Activated T-helper 17 cell treated with anti-CD3 and anti-CD28 coated beads, Interleukin-2, amount 50 U/mL, for 72 hours (primary cell): Measurements from ENCODE around the gene TTYH2. TPM values are rescaled to one million over a fixed set of nuclear protein-coding genes. Genes with fewer than 3 reads are reported as not detected.

Experiments
- ATAC-seq: fragments of 150-1000 bp; cut with Tn5 transposase; replicated peaks from 2 replicates; pipeline ENCODE4 v1.10.0; 2021; ENCODE audit warnings: mild to moderate bottlenecking, moderate library complexity
- H3K27ac Mint-ChIP-seq: one replicate; pipeline ENCODE4 v1.8.0; 2022; ENCODE audit warnings: mixed read lengths
- H3K27me3 Mint-ChIP-seq: one replicate; pipeline ENCODE4 v1.8.0; 2022; ENCODE audit warnings: mixed read lengths
- H3K36me3 Mint-ChIP-seq: one replicate; pipeline ENCODE4 v1.8.0; 2022; ENCODE audit warnings: low read depth, mild to moderate bottlenecking, mixed read lengths
- H3K4me1 Mint-ChIP-seq: one replicate; pipeline ENCODE4 v1.8.0; 2022; ENCODE audit warnings: mixed read lengths
- H3K4me3 Mint-ChIP-seq: one replicate; pipeline ENCODE4 v1.8.0; 2022; ENCODE audit warnings: mild to moderate bottlenecking, mixed read lengths
- H3K9me3 Mint-ChIP-seq: one replicate; pipeline ENCODE4 v1.8.0; 2022; ENCODE audit warnings: mixed read lengths
- total RNA-seq, 2 donors: library from RNA; stranded (reverse); gene quantifications; one replicate each; pipeline ENCODE4 v1.2.3, GENCODE V29; 2022

Gene TTYH2
- total RNA-seq, 2 donors from 2014 or later = 2.6 to 13.9 TPM

DNA sequence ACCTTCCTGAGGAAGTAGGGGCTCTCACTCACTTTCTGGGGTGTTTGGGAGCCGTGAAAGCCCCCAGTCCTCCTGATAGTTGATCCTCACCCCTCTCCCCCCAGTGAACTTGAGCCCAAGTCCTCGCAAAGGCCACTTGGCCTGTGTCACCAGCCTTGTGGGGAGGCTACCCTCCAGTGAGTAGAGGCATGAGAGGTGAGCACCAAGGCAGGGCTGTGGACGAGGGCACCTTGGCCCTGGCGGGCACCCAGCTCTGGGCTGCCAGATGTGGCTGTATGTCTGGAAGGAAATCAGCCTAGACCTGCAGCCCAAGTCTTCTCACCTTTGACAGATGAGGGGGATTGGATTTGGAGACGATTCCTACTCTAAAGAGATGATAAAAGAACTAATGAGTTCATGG, 3.1 kb downstream of the TTYH2 start:
- Mint-ChIP-seq H3K9me3 (no peaks in the 10 kb centered on the region), H3K36me3 (peaks cover 16% of the 10 kb centered on the region), H3K27me3 (no peaks in the 10 kb centered on the region), H3K27ac (no peak overlapping the region), H3K4me1 (peaks cover 13% of the 10 kb centered on the region), H3K4me3 (no peak overlapping the region)
- no peak for ATAC-seq

DNA sequence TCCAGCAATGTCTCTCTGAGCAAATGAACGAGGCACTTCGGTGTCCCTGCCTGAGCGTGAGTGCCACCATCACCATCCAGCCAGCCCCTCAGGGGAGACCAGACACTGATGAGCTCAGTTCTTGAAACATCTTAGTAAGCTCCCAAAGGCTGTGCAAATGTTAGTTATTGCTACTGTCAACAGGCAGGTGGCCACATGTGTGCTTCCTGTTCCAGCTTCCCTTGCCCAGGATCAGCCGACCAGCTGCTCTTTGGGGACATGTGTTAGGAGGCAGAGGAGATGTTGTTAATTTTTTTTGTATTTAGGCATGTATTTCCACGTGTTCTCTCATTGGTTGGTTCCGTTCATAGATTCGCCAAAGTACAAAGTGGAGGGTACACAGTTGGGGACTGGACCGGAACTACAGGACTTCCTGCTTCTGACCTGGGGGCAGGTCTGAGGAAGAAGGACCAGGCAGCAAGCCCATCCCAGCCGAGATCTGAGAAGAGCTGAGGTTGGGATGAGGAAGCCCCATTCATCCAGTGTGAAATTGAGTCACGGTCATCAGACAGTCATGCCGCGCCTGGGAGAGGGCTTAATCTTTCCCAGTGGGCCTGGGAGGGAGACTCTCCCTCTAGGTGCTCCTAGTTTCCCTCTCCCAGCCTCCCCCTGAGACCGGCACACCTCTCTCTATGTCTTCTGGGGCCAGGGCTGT, 3.8 kb downstream of the TTYH2 start:
- H3K27ac Mint-ChIP-seq = no peak overlapping the region
- H3K4me1 Mint-ChIP-seq = peaks cover 7% of the 10 kb centered on the region
- no peaks in the 10 kb centered on the region for H3K9me3 Mint-ChIP-seq
- no peak overlapping the region for H3K4me3 Mint-ChIP-seq
- H3K36me3 Mint-ChIP-seq = peaks cover 10% of the 10 kb centered on the region
- no peak for ATAC-seq
- no peaks in the 10 kb centered on the region for H3K27me3 Mint-ChIP-seq

DNA sequence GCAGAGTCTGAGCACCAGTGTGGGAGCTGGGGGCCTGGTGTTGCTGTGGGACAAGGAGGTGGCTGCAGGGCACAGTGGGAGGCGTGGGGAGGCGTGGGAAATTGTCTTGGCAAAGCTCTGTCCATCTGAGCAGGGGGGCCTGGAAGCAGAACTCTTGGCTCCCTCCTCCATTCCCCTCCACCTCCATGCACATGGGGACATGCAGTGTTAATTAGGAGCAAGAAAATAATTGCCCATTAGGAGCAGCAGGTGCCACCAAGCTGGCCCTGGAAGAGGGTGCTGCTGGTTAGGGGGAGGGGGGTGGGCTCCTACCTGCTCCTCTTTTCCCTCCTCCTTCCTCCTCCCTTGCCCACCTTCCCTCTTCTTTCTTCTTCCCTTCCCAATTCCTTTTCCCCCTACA, 4.5 kb downstream of the TTYH2 start:
- Mint-ChIP-seq H3K27me3 (no peaks in the 10 kb centered on the region), H3K4me3 (no peak overlapping the region), H3K4me1 (peaks cover 3% of the 10 kb centered on the region), H3K9me3 (no peaks in the 10 kb centered on the region), H3K36me3 (peaks cover 11% of the 10 kb centered on the region), H3K27ac (no peak overlapping the region)
- ATAC-seq = no peak

DNA sequence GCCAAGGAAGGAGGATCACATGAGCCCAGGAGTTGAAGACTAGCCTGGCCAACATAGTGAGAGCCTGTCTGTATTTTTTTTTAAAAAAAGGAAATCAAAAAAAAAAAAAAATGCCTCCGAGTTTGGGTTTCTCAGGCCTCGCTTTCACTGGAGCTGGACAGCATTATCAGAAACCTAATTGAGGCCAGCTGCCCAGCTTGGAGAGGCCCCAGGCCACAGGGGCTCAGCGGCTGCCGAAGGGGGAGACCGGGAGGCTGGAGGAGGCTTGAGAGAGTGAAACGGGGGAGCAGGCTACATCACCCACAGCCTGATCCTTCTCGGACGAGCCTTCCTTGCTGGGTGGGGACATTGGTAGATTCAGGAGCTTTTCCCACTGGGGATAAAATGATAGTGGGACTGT, 5.1 kb downstream of the TTYH2 start:
- Mint-ChIP-seq H3K9me3 (no peaks in the 10 kb centered on the region), H3K27ac (no peak overlapping the region), H3K27me3 (no peaks in the 10 kb centered on the region), H3K36me3 (peaks cover 9% of the 10 kb centered on the region), H3K4me3 (no peak overlapping the region), H3K4me1 (no peaks in the 10 kb centered on the region)
- ATAC-seq = no peak

DNA sequence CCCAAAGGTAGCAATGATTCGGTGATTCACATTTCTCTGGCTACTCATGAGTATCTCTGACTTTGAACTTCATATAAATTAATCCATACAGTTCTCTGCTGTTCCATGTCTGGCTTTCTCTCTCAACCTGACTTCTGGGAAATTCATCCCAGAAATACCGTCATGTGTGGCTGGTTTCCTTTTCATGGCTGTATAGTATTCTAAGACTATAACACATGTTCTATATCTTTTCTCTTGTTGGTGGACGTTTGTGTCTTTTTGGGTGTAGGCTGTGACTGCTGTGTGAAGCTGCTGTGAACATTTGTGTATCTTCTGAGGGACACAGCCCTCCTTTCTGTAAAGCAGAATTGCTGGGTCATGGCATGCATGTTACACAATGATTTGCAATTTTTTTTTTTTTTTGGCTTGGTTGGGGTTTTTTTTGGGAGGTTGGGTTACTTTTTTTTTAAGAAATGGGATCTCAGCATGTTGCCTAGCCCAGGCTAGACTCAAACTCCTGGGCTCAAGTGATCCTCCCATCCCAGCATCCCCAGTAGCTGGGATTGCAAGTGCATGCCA, 6.3 kb downstream of the TTYH2 start:
- peaks cover 17% of the 10 kb centered on the region for H3K36me3 Mint-ChIP-seq
- no peak for ATAC-seq
- no peaks in the 10 kb centered on the region for H3K4me1 Mint-ChIP-seq
- H3K4me3 Mint-ChIP-seq = no peak overlapping the region
- H3K27ac Mint-ChIP-seq = no peak overlapping the region
- H3K9me3 Mint-ChIP-seq = no peaks in the 10 kb centered on the region
- H3K27me3 Mint-ChIP-seq = no peaks in the 10 kb centered on the region

DNA sequence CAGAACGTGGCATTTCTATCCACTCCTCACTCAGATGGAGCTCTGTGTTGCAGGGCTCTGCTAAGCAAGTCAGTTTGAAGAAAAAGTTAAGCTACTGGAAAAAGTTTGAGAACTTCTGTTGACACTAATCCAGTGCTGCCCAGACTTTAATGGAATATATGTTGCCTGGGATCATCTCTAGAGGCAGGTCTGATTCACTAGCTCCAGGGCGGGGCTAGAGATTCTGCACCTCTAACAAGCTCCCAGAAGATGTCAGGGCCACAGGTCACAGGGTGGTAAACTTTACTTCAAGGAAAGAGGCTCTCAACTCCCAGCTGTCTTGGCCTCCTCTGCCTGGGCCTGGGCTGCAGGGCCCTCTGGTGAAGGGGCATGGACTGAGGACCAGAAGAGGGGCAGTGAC, 6.8 kb downstream of the TTYH2 start:
- H3K27me3 Mint-ChIP-seq = no peaks in the 10 kb centered on the region
- H3K4me3 Mint-ChIP-seq = no peak overlapping the region
- H3K27ac Mint-ChIP-seq = no peak overlapping the region
- H3K9me3 Mint-ChIP-seq = no peaks in the 10 kb centered on the region
- H3K4me1 Mint-ChIP-seq = no peaks in the 10 kb centered on the region
- H3K36me3 Mint-ChIP-seq = peaks cover 22% of the 10 kb centered on the region
- no peak for ATAC-seq

DNA sequence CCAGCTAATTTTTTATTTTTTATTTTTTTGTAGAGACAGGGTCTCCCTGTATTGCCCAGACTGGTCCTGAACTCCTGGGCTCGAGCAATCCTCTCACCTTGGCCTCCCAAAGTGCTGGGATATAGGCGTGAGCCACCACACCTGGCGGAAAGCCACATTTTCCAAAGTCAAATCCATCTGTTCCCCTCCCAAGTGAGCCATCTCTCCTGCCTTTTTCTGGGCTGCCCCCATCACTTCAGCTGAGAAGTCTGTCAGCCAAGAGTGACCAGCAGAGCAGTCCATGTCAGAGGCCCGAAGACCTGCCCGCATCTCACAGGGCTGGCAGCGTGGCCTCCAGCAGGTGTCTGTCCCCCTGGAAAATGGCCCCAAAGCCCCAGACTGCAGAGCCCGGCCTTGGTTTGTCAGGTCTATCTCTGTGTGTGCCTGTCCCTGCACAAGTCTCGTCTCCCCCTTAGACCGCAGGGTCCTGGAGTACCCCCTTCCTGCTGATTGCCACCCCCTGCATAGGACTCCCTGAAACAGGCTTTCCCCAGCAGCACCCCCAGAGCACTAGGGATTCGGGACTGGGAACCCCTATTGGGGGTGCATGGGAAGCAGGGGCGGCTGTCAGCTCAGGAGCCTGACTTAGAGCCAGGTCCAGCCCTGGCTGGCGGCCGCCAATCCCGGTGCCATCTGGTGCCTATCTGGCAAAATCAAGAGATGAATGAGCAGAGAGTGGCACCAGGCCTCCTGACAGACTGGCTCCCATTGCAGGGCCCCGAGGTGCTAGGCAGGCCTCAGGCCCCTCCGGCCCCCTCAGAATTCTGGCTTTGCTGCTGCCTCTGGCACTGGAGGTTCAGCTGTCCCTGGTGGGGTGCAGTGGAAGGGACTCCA, 7.8 kb downstream of the TTYH2 start:
- Mint-ChIP-seq H3K4me1 (no peaks in the 10 kb centered on the region), H3K27me3 (no peaks in the 10 kb centered on the region), H3K9me3 (no peaks in the 10 kb centered on the region), H3K27ac (no peak overlapping the region), H3K36me3 (peaks cover 31% of the 10 kb centered on the region), H3K4me3 (no peak overlapping the region)
- no peak for ATAC-seq

DNA sequence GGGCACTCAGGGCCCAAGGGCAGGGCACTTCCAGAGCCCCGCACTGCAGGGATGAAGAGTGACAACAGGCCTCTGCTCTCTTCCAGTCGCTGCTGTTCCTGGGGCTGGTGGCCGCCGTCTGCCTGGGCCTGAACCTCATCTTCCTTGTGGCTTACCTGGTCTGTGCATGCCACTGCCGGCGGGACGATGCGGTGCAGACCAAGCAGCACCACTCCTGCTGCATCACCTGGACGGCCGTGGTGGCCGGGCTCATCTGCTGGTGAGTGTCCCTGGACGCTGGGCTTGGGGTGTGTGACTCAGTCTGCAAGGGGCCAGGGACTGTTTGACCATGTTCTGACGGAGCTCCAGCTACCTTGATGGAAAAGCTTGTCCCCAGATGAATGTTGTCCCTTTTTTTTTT, 9.0 kb downstream of the TTYH2 start:
- Mint-ChIP-seq H3K4me3 (no peak overlapping the region), H3K27ac (no peak overlapping the region), H3K36me3 (peaks cover 39% of the 10 kb centered on the region), H3K4me1 (no peaks in the 10 kb centered on the region), H3K9me3 (no peaks in the 10 kb centered on the region), H3K27me3 (no peaks in the 10 kb centered on the region)
- no peak for ATAC-seq

DNA sequence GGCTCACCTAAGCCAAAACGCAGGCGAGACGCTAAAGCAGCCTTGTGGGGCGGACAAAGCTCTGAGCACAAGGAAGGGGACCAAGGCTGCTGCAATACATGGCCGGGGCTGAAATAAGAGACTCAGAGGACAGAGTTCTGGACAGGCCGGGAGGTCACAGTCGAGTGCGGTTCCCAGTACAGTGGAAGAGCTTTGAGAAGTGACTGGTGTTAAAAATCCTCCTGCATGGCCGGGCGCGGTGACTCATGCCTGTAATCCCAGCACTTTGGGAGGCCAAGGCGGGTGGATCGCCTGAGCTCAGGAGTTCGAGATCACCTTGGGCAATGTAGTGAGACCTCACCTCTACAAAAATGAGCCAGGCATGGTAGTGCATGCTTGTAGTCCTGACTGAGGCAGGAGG, 10.5 kb downstream of the TTYH2 start:
- Mint-ChIP-seq H3K4me1 (no peaks in the 10 kb centered on the region), H3K4me3 (no peak overlapping the region), H3K9me3 (no peaks in the 10 kb centered on the region), H3K36me3 (peaks cover 51% of the 10 kb centered on the region), H3K27ac (no peak overlapping the region), H3K27me3 (no peaks in the 10 kb centered on the region)
- ATAC-seq = no peak

DNA sequence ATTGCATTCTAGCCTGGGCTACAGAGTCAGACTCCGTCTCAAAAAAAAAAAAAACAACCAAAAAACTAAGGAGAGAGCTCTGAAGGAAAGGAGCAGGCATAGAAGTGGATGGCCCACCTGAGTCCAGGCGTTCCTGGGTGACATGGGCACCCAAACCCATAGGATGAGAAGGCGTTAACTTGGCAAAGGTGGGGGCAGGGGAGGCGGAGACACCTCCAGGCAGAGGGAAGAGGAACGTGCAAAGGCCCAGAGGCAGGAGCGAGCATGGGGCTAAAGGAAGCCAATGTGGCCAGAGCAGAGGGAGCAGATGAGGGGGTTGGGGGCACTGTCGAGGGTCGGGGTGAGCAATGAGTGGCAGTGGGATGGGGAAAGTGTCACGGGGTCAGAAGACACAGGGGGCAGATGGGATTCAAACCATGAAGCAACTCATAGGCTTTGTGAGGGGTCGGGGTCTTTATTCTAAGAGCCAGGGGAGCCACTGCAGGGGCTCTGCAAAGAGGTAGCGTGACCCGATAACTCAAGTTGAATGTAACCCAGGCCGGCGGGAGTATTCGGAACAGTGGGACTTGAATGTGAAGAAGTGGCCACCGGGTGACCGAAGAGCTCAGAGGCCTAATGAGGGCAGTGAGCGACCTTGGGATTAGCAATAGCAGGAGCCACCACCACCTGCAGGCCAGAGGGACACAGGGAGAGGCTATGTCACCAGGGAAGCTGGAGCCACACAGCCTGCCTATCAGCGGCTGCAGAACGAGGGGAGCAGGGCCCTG, 11.8 kb downstream of the TTYH2 start:
- ATAC-seq = no peak
- no peak overlapping the region for H3K27ac Mint-ChIP-seq
- no peaks in the 10 kb centered on the region for H3K4me1 Mint-ChIP-seq
- no peaks in the 10 kb centered on the region for H3K9me3 Mint-ChIP-seq
- H3K4me3 Mint-ChIP-seq = no peak overlapping the region
- no peaks in the 10 kb centered on the region for H3K27me3 Mint-ChIP-seq
- peaks cover 59% of the 10 kb centered on the region for H3K36me3 Mint-ChIP-seq

DNA sequence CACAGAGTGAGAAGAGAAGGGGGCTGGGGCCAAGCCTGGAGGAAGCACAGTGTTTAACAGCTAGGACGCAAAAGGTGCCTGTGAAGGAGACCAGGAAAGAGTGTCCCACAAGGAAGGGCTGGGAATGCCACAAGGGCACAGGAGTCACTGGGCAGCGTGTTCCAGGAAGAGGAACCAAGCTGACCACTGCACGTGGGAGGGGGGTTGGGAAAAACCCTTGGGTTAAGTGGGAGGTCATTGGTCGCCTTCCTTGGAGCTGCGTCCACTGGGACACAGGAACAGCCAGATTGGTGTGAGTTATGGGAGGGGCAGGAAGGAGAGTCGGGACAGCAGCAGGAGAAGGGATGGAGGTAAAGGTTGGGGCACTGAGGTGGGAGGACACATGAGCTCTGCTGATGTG, 12.9 kb downstream of the TTYH2 start:
- Mint-ChIP-seq H3K27ac (peak overlapping the region; percentile 2), H3K4me1 (no peaks in the 10 kb centered on the region), H3K4me3 (no peak overlapping the region), H3K27me3 (no peaks in the 10 kb centered on the region), H3K36me3 (peaks cover 69% of the 10 kb centered on the region), H3K9me3 (no peaks in the 10 kb centered on the region)
- no peak for ATAC-seq

DNA sequence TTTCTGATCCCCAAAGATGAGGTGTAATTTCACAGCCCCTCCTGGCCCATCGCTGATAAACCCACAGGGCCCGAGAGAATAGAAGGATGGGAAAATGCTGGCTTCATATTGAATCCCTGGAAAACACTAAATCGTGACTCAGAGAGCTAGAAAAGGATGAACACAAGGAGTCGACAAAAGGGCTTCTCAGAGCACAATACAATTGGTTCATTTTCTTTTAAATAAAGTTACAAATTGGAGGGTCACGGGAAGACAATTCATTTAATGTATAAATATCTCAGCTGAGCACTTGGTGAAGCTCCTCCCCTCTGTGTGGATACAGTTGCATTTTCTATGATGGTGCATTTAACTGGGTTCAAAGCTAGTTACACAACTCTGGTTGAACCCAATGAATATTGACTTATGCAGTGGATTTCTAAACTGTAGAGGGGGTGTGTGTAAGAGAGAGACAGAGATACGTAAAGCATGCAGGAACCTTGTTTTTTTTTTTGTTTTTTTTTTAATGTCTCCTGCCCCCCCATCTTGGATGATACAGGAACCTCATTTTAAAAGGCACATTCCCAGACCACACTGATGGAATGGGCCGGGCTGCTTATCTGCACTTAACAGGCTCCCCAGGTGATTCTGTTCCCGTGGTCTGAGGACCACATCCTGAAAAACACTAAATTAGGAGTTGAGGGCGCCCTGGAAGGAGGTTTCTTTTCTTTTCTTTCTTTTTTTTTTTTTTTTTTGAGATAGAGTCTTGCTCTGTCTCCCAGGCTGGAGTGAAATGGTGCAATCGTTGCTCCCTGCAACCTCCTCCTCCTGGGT, 14.1 kb downstream of the TTYH2 start:
- no peak overlapping the region for H3K4me3 Mint-ChIP-seq
- no peaks in the 10 kb centered on the region for H3K27me3 Mint-ChIP-seq
- ATAC-seq = no peak
- H3K27ac Mint-ChIP-seq = peak overlapping the region; percentile 2
- H3K36me3 Mint-ChIP-seq = peaks cover 80% of the 10 kb centered on the region
- H3K4me1 Mint-ChIP-seq = no peaks in the 10 kb centered on the region
- no peaks in the 10 kb centered on the region for H3K9me3 Mint-ChIP-seq

DNA sequence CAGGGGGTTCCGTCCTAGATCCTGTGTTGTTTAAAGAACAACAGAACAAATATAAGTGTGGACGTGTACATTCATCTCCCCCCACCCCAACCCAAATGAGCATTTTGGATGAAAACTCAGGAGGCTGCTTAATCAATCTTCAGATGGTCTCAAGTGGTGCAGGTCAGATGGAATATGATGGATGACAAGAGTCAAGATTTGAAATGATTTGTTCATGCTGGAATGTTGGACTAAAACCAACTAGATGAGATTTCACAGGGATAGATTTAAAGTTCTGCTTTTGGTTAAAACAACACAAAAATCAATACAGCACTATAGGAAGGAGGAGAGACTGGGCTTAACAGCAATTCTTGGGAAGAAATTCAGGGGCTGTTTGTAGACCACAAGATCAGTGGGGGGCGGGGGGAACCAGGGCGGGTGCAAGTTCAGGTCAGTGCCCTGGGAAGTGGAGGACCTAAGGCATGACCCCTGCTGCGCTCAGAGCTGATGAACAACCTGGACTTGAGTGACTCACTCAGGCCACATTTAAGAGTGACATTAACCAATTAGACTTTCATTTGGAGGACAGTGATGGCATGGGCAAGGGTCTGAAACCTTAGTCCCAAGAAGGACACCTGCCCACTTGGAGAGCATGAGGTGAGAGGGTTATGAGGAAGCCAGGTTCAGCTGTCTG, 15.1 kb downstream of the TTYH2 start:
- Mint-ChIP-seq H3K27ac (no peak overlapping the region), H3K9me3 (no peaks in the 10 kb centered on the region), H3K4me1 (peaks cover 4% of the 10 kb centered on the region), H3K4me3 (no peak overlapping the region), H3K27me3 (no peaks in the 10 kb centered on the region), H3K36me3 (peaks cover 75% of the 10 kb centered on the region)
- no peak for ATAC-seq
